HG03442 (cell line): Measurements from ENCODE around the gene ACR.
"Not testable (repeated sequence)": the region's sequence is repeated elsewhere in the genome, so short reads cannot be mapped to it uniquely, and the experiment has no call there.

Experiments
- ATAC-seq: cut with Tn5 transposase; IDR thresholded peaks from one replicate; pipeline ENCODE4 v1.9.1; 2021; ENCODE audit warnings: mild to moderate bottlenecking, moderate library complexity; ENCODE audit not compliant: unreplicated experiment

ACR gene

DNA sequence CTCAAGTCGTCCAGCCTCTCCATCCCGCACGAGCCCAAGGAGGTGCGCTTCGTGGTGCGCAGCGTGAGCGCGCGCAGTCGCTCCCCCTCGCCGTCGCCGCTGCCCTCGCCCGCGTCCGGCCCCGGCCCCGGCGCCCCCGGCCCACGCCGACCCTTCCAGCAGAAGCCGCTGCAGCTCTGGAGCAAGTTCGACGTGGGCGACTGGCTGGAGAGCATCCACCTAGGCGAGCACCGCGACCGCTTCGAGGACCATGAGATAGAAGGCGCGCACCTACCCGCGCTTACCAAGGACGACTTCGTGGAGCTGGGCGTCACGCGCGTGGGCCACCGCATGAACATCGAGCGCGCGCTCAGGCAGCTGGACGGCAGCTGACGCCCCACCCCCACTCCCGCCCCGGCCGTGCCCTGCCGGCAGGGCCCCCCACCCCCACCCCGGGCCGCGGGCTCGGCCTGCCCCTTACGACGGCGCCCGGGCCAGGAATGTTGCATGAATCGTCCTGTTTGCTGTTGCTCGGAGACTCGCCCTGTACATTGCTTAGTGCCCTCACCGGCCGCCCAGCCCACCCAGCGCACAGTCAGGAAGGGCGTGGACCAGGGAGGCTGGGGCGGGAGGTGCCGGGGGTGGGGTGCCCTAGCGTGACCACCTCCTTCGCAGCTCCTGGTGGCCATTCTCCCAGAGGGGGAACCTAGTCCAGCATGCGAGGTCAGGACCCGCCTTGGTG, 6.9 kb upstream of the ACR start:
- ATAC-seq: no peak

DNA sequence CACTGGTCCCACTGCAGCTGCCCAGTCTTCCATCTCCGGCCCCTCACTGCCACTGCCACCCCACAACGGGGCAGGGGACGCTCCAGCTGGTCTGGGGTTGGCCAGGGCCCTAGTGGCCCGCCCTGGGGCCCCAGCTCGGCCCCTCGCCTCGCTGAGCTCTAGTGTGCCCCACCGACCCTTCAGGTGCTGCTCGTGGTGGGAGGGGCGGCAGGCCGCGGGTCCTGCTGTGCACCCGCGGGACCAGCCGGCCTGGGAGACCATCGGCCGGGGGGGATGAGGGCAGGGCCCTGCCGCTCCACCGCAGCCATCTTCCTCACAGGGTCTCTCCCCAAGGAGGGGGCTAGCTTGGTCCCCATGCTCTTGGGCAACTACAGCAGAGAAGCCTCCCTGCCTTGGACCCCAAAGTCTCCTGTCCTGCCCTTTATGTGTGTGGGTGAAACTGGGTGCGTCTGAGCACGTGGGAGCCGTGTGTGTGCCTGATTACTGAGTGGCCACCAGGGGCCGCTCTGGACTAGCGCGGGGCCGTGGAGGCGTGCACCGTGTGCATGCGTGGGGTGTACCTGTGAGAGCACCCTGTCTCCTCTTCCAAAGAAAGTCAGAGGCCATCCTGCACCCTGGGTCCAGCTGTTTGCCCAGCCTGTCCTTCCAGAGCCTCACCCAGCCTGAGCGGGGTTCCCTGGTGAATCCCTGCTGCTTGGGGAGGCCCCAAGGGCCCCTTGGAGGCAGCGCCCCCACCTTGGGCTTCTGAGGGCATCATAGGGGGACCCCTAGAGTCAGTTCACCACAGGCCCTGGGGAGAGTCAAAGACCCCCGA, 6.0 kb upstream of the ACR start:
- ATAC-seq: no peak

DNA sequence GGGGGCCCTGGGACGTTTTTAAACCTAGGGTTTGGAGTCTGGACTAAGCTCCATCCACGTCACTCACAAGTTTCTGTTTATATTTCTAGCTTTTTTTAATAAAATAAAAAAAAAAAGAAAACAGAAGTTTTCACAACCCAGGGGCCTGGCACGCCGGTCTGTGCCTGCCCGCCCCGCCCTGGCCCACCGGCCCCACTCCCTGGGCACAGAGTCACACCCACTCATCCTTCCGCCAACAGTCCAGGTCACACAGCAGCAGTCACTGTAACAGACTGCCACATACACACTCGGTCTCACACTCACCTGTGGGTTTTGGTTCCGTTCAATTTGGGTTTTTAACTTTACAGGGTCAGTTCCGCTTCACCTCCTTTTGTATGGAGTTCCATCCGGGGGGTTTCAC, 5.3 kb upstream of the ACR start:
- no peak for ATAC-seq

DNA sequence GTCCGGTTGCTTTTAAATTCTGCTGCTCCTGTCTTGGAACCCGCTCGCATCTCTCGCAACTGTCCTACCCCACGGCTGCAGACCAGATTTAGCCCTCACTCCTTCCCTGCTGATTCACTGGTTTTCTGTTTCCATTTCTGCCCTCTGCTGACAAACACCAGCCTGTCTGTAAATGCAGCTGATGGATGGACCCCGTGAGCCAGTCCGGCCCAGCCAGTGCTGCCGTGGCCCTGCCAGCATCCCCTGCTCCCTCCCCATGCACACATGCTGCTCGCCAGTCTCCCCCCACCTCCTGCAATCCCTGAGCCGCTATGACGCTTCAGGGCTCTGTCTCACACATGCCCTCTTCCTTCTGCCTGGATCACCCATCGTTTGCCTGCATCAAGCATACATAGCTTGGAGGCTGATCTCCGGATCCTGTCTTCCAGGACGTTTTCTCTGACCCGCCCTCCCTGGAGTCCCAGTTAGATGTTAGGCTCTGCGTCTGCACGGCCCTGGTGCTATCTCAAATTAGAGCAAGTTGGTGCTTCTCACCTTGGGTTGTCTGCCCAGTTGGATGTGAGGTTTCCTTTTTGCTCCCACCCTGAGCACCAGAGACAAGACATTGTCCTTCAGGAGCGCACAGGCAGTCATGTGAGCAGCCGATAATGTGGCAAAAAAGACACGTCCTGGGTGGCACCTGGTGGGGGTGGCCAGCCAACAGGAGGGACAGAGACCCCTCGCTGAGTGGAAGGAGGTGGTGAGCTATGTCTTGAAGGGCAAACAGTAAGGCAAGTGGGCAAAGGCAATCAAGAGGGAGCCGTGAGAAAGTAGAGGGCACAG, 4.3 kb upstream of the ACR start:
- no peak for ATAC-seq

DNA sequence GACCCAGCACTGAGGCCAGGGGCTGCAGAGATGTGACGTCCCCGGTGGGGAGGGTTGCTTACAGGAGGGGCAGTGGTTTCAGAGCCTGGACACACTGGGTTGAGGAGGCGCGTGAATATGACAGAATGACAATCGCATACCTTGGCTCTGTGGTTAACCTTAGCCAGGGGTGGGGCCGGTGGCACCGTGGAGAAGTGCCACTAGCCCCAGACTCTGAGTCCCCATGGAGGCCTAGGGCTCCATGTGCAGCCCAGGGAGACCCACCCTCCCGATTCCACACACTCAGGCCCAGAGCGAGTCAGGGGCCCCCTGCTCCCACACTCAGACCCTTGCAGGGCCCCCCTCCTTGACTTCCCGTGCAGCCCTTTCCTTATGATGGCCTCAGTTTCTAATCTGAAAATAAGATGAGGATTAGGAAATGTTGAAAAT, 3.6 kb upstream of the ACR start:
- no peak for ATAC-seq

DNA sequence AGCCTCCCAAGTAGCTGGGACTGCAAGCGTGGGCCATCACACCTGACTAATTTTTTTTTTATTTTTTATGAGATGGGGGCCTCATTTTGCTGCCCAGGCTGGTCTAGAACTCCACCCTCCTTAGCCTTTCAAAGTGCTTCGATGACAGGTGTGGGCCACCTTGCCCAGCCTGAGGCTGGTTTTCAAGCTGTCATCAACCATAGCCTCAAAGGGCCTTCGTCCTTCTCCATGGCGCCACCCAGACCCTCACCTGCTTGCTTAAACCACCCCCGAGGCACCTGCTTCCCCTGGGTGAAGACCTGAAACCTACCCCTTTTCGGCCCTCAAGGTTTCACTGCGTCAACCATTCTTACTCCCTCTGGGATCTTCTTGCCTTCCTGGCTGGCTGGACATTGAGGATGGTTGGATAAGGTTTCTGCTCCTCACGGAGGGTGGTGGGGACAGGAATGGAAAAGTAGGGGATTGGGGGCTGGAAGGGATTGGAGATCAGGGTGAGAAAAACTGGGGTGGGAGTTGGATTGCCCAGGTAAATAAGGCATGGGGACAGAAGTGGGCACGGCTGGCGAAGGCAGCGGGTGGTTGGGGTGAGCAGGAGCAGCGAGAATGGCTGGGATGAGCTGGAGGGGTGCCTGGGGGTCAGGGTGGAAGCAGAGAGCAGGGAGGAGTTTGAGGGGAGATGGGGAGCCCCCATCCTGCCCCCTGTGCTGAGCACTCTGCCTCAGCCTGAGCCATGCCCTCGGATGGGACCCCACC, 2.8 kb upstream of the ACR start:
- no peak for ATAC-seq

DNA sequence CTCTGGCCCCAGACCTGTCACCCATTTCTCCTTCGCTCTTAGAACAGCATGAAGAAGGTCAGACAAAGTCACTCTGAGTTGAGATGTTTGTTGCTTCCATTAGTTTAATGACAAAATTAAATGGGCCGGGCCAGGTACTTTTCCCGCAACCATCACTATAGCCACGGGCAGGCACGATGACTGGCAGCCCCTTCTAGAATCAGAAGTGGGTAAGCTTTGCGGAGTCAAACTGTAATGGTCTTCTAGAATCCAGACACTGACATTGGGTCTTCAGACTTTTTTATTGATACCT, 2.3 kb upstream of the ACR start:
- no peak for ATAC-seq

DNA sequence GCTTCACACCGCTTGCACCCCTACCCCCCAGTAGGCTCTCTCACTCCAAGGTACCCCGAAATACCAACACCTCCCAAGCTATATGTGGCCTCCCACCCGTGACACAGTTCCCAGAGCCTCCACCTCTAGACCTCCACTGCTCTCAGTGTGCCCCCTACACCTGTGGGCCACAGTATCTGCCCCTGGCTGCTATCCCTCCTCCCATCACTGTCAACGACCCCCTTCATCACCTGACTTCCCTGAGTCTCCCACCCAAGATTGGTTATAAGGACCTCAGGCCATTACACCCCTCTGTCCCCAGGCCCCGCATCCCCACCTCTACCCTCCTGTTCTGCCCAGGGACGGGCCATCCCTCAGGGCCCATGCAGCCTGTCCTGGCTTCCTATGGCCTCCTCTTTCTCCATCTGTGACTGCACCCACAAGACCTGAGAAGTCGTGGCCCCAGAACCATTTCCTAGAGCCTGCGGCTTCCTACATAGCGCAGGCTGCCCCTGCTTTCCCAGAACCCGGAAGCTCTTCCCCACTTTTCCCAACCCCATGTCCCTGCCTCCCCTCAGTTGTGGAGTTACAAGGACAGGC, 734 bp downstream of the ACR start:
- no peak for ATAC-seq

DNA sequence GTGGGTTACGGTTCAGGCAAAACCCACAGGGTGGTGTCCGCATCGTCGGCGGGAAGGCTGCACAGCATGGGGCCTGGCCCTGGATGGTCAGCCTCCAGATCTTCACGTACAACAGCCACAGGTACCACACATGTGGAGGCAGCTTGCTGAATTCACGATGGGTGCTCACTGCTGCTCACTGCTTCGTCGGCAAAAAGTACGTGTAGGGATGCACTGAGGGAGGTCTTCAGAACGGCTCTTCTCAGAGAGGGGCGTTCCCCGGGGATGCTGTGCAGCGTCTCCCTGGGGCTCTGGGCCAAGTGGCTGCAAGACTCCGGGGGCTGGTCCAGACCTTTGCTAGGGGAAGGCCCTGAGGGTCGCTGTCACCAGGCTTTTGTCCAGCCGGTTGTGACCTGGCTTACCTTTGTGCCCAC, 1.3 kb downstream of the ACR start:
- ATAC-seq: no peak

DNA sequence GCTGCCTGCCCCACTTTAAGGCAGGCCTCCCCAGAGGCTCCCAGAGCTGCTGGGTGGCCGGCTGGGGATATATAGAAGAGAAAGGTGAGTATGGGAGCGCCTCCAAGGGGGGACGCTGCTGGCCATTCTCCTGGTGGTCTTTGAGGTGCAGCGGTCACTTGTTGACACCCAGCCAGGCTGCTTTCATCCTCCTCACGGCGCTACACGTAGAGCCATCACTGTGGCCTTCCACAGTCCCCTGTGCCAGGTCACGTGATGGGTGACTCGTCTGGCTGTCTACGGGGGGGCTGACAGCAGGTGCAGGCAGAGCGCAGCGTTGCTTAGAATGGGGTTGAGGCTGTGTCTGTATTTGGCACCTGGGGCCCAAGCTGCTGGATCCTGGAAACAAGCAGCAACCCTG, 1.9 kb downstream of the ACR start:
- ATAC-seq: no peak

DNA sequence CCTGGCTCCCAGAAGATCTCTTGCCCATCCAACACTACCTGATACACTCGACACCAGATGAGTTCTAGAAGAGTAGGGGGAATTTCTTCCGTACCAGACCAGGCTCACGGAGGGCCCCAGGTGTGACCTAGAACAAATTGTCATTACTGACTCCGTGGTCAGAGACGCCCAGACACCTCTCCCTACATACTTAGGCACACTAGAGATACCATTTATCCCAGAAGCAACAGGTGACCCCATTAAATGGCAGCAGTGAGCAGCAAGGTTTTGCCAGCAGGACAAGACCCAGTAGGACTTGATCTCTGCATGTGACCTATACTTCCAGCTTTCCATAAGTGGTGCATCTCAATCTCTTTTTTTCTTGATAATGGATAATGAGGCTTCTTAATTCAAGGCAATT, 2.7 kb downstream of the ACR start:
- not testable (repeated sequence) for ATAC-seq

DNA sequence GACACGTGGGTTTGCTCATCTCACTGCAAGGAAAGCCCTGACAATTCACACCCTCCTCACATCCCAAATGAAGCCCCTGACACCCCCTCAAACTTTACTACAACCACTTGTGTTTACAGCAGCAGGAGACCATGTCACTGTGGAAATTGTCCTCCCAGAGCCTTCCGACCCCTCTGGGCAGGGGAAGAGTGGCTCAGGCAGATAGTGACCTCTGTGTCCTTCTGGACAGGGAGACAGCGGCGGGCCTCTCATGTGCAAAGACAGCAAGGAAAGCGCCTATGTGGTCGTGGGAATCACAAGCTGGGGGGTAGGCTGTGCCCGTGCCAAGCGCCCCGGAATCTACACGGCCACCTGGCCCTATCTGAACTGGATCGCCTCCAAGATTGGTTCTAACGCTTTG, 6.4 kb downstream of the ACR start:
- not testable (repeated sequence) for ATAC-seq

DNA sequence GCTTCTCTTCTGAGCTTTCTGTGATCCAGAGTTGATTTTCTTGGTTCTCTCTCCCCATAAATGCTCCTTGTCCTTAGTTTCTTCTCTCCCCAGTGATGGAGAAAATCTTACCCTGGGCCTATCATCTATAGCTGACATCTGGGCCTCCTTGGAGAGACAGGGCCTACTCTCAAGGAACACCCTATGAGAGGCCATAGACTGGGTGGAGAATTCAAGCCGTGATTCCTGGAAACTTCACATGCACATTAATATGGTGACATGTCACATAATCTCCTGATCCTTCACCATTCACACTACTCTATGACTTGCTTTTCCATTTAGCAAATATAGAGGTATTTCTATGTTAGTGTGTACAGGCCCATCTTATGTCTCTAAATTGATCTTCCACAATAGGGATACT, 9.5 kb downstream of the ACR start:
- ATAC-seq: not testable (repeated sequence)

DNA sequence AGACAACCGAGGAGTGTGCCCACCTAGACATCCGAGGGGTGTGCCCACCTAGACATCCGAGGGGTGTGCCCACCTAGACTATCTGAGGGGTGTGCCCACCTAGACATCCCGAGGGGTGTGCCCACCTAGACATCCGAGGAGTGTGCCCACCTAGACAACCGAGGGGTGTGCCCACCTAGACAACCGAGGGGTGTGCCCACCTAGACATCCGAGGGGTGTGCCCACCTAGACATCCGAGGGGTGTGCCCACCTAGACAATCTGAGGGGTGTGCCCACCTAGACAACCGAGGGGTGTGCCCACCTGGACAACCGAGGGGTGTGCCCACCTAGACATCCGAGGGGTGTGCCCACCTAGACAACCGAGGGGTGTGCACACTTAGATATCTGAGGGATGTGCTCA, 10.6 kb downstream of the ACR start:
- ATAC-seq: not testable (repeated sequence)

DNA sequence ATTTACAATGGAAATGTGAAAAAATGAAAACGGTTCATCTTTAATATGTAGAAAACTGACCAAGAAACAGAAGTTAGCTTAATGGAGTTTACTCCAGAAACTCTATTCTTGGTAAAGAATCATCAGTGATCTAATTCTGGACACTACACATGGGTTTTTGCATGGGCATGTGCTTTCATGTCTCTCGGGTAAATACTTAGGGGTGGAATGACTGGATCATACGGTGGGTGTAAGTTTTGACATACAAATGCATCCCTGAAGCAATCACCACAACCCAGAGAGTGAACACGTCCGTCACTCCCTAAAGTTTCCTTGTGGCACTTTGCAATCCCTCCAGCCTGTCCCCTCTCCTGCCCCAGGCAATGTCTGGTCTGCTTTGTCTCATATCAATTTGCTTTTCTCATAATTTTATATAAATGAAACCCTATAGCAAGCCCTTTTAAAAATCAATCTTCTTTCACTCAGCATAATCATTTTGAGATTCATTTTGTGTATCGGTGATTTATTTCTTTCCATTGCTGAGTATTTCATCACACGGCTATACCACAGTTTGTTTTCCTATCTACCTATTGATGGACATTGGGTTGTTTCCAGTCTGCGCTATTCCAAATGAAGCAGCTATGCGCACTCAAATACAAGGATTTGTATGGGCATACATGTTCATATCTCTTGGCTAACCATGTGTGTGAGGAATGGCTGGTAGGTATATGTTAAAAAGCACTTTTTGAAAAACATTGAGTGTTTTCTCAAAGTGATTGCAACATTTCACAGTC, 11.5 kb downstream of the ACR start:
- ATAC-seq: not testable (repeated sequence)

DNA sequence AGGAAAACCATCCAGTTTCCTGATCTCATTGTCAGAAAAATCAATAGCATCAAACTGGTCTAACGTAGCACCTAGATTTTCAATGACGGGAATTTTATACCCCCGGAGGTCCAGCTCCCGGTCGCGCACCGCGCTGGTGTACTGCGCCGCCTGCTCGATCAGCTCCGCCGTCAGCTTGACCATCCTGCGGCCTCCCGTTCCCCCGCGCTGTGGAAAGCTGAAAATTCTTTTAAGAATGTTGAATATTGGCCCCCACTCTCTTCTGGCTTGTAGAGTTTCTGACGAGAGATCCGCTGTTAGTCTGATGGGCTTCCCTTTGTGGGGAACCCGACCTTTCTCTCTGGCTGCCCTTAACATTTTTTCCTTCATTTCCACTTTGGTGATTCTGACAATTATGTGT, 17.2 kb downstream of the ACR start:
- not testable (repeated sequence) for ATAC-seq

DNA sequence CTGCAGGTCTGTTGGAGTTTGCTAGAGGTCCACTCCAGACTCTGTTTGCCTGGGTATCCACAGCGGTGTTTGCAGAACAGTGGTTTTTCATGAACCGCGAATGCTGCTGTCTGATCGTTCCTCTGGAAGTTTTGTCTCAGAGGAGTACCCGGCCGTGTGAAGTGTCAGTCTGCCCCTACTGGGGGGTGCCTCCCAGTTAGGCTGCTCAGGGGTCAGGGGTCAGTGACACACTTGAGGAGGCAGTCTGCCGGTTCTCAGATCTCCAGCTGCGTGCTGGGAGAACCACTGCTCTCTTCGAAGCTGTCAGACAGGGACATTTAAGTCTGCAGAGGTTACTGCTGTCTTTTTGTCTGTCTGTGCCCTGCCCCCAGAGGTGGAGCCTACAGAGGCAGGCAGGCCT, 18.4 kb downstream of the ACR start:
- not testable (repeated sequence) for ATAC-seq

DNA sequence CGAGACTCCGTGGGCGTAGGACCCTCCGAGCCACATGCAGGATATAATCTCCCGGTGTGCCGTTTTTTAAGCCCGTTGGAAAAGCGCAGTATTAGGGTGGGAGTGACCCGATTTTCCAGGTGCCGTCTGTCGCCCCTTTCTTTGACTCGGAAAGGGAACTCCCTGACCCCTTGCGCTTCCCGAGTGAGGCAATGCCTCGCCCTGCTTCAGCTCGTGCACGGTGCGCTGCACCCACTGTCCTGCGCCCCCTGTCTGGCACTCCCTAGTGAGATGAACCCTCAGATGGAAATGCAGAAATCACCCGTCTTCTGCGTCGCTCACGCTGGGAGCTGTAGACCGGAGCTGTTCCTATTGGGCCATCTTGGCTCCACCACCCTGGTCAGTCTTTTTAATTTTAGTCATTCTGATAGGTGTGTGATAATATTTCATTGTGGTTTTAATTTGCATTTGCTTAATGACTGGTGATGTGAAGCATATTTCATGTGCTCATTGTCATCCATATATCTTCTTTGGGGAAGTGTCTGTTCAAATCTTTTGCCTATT, 19.0 kb downstream of the ACR start:
- not testable (repeated sequence) for ATAC-seq

DNA sequence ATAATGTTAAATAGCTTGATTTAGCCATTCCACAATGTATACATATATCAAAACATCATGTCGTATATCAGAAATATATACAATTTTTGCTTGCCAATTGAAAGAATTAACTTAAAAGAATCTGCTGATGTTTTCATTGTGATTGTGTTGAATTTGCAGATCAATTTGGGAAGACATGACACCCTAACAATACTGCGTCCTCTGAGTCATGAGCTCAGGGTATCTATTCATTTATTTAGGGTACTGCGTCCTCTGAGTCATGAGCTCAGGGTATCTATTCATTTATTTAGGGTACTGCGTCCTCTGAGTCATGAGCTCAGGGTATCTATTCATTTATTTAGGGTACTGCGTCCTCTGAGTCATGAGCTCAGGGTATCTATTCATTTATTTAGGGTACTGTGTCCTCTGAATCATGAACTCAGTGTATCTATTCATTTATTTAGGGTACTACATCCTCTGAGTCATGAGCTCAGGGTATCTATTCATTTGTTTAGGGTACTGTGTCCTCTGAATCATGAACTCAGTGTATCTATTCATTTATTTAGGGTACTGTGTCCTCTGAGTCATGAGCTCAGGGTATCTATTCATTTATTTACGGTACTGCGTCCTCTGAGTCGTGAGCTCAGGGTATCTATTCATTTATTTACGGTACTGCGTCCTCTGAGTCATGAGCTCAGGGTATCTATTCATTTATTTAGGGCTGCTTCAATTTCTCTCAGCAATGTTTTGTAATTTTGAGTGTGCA, 21.8 kb downstream of the ACR start:
- ATAC-seq: not testable (repeated sequence)
